Measurements from ENCODE around the gene ARHGAP18. TPM values are rescaled to one million over a fixed set of nuclear protein-coding genes. Genes with fewer than 3 reads are reported as not detected.

The ARHGAP18 gene
- total RNA-seq, 4 donors from 2014 or later: 5.1 to 12.7 (median 7.7) TPM

DNA sequence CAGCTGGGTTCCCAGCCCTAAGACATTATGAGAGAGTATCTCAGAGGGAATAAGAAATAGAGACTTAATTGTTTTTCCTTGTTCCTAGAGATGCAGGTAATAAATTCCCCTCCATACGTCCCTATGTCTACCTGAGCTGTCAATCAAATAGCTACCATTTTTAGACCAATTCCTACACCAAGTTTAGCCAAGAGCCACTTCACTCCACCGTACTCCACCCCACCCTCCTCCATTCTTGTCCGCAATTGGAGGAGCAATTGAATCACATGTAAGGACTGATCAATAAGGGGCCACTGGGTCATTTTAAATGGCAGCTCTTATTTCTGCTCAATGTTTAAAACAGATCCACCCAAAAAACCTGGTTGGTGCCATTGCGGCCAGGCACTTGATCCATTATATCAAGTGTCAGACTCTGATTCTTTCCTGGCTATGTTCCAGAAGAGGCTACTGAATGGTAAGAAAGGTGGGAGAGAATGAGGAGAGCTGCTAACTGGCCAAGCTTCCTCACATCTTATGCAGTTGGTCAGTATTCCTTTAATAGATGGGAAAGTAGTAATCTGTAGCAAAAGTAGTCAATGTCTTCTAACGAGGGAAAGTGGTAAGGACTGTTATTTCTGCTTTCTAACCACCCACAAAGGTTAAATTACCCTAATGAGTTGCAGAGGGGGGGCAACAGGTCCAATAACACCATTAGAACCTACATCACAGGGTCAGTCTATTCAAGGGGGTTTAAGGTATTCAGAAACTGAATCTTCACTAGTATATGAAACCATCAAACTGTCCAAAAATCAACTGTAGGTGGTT, 34.1 kb downstream of the ARHGAP18 start:
- H3K4me3 ChIP-seq (ENCODE audit: low read depth, poor library complexity, severe bottlenecking): no peak overlapping the region
- no peak for DNase-seq (ENCODE audit: low spot score in 2 of 2)
- no peak for TF ChIP-seq POLR2A (IDR thresholded peaks at IDR 0.05)
- TF ChIP-seq, protein P1, sequence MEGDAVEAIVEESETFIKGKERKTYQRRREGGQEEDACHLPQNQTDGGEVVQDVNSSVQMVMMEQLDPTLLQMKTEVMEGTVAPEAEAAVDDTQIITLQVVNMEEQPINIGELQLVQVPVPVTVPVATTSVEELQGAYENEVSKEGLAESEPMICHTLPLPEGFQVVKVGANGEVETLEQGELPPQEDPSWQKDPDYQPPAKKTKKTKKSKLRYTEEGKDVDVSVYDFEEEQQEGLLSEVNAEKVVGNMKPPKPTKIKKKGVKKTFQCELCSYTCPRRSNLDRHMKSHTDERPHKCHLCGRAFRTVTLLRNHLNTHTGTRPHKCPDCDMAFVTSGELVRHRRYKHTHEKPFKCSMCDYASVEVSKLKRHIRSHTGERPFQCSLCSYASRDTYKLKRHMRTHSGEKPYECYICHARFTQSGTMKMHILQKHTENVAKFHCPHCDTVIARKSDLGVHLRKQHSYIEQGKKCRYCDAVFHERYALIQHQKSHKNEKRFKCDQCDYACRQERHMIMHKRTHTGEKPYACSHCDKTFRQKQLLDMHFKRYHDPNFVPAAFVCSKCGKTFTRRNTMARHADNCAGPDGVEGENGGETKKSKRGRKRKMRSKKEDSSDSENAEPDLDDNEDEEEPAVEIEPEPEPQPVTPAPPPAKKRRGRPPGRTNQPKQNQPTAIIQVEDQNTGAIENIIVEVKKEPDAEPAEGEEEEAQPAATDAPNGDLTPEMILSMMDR (IDR thresholded peaks at IDR 0.05): no peak
- intact Hi-C loops (cut with DNase I; ENCODE audit: low total_unique reads): no loop called here
- WGBS, 2 donors: 87% methylated on average over 5 of the region's 5 CpGs

DNA sequence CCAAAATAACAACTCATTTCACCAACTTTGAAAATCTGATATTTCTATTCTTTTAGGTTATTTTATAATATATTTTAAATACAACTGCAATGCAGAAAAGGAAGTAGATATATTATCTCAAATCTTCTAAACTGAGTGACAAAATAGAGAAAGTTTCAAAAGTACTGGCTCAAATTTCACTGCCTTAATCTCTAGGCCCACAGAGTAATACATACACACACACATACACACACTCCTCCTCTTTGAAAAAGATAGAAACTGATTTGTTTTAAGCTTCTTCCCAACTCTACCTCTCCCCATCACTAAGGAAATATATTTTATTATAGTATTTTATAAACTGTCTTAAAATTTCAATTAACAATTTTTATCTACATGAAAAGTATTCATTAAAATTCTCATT, 36.2 kb downstream of the ARHGAP18 start:
- DNase-seq (ENCODE audit: low spot score in 2 of 2): no peak
- TF ChIP-seq POLR2A (IDR thresholded peaks at IDR 0.05): no peak
- TF ChIP-seq, protein P1 (IDR thresholded peaks at IDR 0.05): no peak
- H3K4me3 ChIP-seq (ENCODE audit: low read depth, poor library complexity, severe bottlenecking): no peak overlapping the region
- intact Hi-C loops (cut with DNase I; ENCODE audit: low total_unique reads): no loop called here

DNA sequence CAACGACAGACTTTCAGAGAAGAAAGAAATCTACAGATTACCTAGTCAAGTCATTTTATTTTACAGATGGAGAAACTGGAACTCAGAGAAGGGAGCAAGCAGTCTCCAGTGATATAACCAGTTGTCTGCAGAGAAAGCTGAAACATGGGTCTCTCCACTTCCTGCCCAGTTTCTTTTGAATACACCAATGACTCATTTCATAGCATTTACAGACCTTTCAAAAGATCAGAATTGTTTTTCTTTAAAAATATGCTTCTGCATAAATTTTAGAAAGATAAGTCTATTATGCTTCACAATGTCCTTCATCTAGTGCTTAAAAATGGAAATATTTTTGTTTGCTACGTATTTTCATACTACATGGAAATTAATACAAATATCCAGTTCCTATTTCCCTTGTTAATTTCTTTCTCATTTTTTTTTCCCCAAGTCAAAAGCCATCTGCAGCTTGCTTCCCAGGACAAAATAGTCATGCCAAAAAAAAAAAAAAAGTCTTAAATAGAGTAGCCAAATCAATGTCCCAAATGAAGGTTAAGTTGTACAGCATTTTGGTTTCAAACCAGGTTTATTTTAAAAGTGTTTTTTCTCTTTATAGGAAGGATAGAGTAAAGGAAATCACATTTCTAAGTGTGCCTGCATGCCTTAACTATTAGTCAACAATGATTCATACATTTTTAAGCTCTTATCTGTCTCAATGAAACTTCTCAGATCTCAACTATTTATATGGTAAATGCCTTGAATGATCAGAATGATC, 36.9 kb downstream of the ARHGAP18 start:
- intact Hi-C loops (cut with DNase I; ENCODE audit: low total_unique reads): no loop called here
- TF ChIP-seq, protein P1 (IDR thresholded peaks at IDR 0.05): no peak
- TF ChIP-seq POLR2A (IDR thresholded peaks at IDR 0.05): no peak
- H3K4me3 ChIP-seq (ENCODE audit: low read depth, poor library complexity, severe bottlenecking): no peak overlapping the region
- no peak for DNase-seq (ENCODE audit: low spot score in 2 of 2)
- WGBS, 2 donors: 21 to 40% methylated on average over 2 of the region's 2 CpGs

DNA sequence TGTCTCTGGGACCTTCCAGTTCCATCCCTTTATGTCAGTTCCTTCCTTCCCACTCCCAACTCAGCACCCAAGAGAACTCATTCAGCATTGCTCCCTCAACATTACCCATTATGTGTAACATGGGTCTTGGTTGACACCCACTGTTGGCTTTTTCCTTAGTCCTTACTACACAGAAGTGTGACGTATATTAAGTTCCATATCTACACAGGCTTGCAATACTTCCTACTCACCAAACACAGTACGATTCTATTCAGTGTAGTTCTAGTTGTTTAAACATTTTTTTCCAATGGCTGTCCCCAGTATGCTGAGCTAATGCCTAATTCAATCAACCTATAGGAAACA, 37.7 kb downstream of the ARHGAP18 start:
- intact Hi-C loops (cut with DNase I; ENCODE audit: low total_unique reads): no loop called here
- TF ChIP-seq, protein P1 (IDR thresholded peaks at IDR 0.05): no peak
- TF ChIP-seq POLR2A (IDR thresholded peaks at IDR 0.05): no peak
- 63 to 69% methylated on average over 2 of the region's 2 CpGs for WGBS, 2 donors
- DNase-seq (ENCODE audit: low spot score in 2 of 2): no peak
- no peak overlapping the region for H3K4me3 ChIP-seq (ENCODE audit: low read depth, poor library complexity, severe bottlenecking)

DNA sequence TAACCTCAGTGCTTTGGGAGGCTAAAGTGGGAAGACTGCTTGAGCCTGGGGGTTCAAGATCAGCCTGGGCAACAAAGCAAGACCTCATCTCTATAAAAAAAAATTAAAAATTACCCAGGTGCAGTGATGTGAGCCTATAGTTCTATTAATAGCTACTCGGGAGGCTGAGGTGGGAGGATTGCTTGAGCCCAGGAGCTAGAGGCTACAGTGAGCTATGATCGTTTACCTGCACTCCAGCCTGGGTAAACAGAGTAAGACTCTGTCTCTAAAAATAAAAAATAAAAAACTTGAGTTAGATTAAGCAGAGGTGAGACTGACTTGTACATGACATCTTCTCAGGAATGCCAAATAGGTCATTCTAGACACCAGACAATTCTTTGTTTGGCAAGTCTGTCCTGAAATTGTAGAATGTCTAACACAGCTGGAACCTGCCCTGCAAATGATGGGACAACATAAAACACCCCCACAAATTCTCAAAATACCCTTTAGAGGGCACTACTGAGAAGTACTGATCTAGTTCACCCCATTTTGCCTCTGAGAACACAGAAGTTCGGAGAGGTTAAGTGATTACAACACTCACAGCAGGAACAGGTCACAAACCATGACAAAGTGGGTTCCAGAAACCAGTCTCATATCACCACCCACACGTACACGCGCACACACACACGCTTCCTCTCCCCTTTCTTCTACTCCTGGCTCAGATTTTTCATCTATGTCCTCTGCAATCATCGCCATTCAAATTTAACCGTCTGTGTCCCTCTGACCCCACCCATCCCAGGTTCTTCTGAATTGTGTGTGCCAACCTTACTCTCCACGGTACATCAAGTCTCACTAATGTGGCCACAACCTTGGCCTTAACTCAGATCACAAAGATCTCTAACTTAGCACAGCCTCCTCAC, 38.3 kb downstream of the ARHGAP18 start:
- 75 to 79% methylated on average over 10 of the region's 10 CpGs for WGBS, 2 donors
- no peak overlapping the region for H3K4me3 ChIP-seq (ENCODE audit: low read depth, poor library complexity, severe bottlenecking)
- no peak for TF ChIP-seq POLR2A (IDR thresholded peaks at IDR 0.05)
- TF ChIP-seq, protein P1 (IDR thresholded peaks at IDR 0.05): no peak
- DNase-seq (ENCODE audit: low spot score in 2 of 2): no peak
- intact Hi-C loops (cut with DNase I; ENCODE audit: low total_unique reads): no loop called here

Measured in lower leg skin (tissue), 4 donors.